OCI-LY1 (cell line): ENCODE results near the gene UROS.

Experiments
- EZH2 ChIP-seq: fragments of 200-600 bp; sonication (generic), shearing (Covaris generic); IDR thresholded peaks from 2 replicates; pipeline ENCODE4 v1.8.0; 2017; ENCODE audit warnings: borderline replicate concordance, mixed run types, mild to moderate bottlenecking, antibody characterized with exemption, low read length, moderate library complexity, mixed read lengths
- TF ChIP-seq, protein P1 (sequence below): fragments of 200-600 bp; sonication (generic), shearing (Covaris generic); IDR thresholded peaks from 2 replicates; pipeline ENCODE4 v1.5.1; 2017; ENCODE audit warnings: mild to moderate bottlenecking, antibody characterized with exemption, low read length, moderate library complexity, mixed read lengths

DNA sequence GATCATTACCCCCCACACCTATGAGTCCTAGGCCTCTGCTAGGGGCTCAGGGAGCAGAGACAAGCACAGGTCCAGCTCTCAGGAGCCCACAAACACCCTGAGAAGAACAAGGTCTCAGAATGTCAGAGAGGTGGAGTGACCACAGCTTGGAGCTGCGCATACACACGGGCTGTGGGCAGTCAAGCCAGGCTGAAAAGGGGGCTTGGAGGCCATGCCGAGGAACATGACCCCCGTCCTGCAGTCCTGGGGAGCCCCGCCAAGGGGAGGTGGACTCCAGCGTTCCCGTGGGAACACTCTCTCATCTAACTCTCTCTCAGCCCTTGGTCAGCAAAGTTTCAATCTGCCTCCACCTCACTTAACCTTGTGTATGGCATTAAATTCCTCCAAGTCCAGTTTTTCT lies 39.6 kb downstream of the UROS start:
- TF ChIP-seq, protein P1, sequence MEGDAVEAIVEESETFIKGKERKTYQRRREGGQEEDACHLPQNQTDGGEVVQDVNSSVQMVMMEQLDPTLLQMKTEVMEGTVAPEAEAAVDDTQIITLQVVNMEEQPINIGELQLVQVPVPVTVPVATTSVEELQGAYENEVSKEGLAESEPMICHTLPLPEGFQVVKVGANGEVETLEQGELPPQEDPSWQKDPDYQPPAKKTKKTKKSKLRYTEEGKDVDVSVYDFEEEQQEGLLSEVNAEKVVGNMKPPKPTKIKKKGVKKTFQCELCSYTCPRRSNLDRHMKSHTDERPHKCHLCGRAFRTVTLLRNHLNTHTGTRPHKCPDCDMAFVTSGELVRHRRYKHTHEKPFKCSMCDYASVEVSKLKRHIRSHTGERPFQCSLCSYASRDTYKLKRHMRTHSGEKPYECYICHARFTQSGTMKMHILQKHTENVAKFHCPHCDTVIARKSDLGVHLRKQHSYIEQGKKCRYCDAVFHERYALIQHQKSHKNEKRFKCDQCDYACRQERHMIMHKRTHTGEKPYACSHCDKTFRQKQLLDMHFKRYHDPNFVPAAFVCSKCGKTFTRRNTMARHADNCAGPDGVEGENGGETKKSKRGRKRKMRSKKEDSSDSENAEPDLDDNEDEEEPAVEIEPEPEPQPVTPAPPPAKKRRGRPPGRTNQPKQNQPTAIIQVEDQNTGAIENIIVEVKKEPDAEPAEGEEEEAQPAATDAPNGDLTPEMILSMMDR, result no peak
- no peak for TF ChIP-seq EZH2
